ENCODE measurements around the gene PARD3B.

PARD3B gene

GRCh38 chr2:205128726-205129125 is 583.5 kb downstream of the PARD3B start:
- Histone ChIP-seq H3K27me3 (replicated peaks; ENCODE audit: insufficient read depth, low read length) (no peaks in the 10 kb centered on the region), H3K36me3 (replicated peaks; ENCODE audit: insufficient read depth, low read length) (no peaks in the 10 kb centered on the region), H4K20me1 (ENCODE audit: insufficient read depth, low read length) (no peaks in the 10 kb centered on the region), H3K9me3 (replicated peaks; ENCODE audit: insufficient read depth, low read length) (no peaks in the 10 kb centered on the region), H3K4me3 (ENCODE audit: low read length) (no peak overlapping the region), H3K4me2 (ENCODE audit: low read depth, low read length) (no peak overlapping the region), H2AFZ (ENCODE audit: low read length) (no peak overlapping the region), H3K79me2 (ENCODE audit: low read length) (no peaks in the 10 kb centered on the region), H3K9me2 (replicated peaks; ENCODE audit: insufficient read depth, low read length) (no peaks in the 10 kb centered on the region), H3K27ac (ENCODE audit: low read length) (no peak overlapping the region), H3K4me1 (ENCODE audit: low read length) (no peaks in the 10 kb centered on the region), H3F3A (ENCODE audit: insufficient read depth, low read length) (no peaks in the 10 kb centered on the region), H3K9ac (ENCODE audit: low read length) (no peak overlapping the region)
- TF ChIP-seq CTCF (IDR thresholded peaks at IDR 0.05; ENCODE audit: low read length) (no peak), EZH2phosphoT487 (IDR thresholded peaks at IDR 0.05; ENCODE audit: low read length) (no peak), EZH2 (optimal IDR thresholded peaks at IDR 0.05; ENCODE audit: low read depth, low read length) (no peak)
- DNase-seq: no peak

GRCh38 chr2:205129531-205129930 is 584.3 kb downstream of the PARD3B start:
- no peak for DNase-seq
- no peaks in the 10 kb centered on the region for H3K4me1 ChIP-seq (ENCODE audit: low read length)

GRCh38 chr2:205130111-205130829 is 585.0 kb downstream of the PARD3B start:
- Histone ChIP-seq H3K4me3 (ENCODE audit: low read length) (no peak overlapping the region), H4K20me1 (ENCODE audit: insufficient read depth, low read length) (no peaks in the 10 kb centered on the region), H3K79me2 (ENCODE audit: low read length) (no peaks in the 10 kb centered on the region), H3K9ac (ENCODE audit: low read length) (no peak overlapping the region), H3K4me2 (ENCODE audit: low read depth, low read length) (no peak overlapping the region), H2AFZ (ENCODE audit: low read length) (no peak overlapping the region), H3K9me3 (replicated peaks; ENCODE audit: insufficient read depth, low read length) (no peaks in the 10 kb centered on the region), H3K27ac (ENCODE audit: low read length) (no peak overlapping the region), H3K36me3 (replicated peaks; ENCODE audit: insufficient read depth, low read length) (no peaks in the 10 kb centered on the region), H3K4me1 (ENCODE audit: low read length) (no peaks in the 10 kb centered on the region), H3K27me3 (replicated peaks; ENCODE audit: insufficient read depth, low read length) (no peaks in the 10 kb centered on the region), H3F3A (ENCODE audit: insufficient read depth, low read length) (no peaks in the 10 kb centered on the region), H3K9me2 (replicated peaks; ENCODE audit: insufficient read depth, low read length) (no peaks in the 10 kb centered on the region)
- TF ChIP-seq EZH2phosphoT487 (IDR thresholded peaks at IDR 0.05; ENCODE audit: low read length) (no peak), CTCF (IDR thresholded peaks at IDR 0.05; ENCODE audit: low read length) (no peak), EZH2 (optimal IDR thresholded peaks at IDR 0.05; ENCODE audit: low read depth, low read length) (no peak)
- no peak for DNase-seq

More at GRCh38 chr2:205129531-205129930, 584.3 kb downstream of the PARD3B start:
- no peaks in the 10 kb centered on the region for H3K9me2 ChIP-seq (replicated peaks; ENCODE audit: insufficient read depth, low read length)
- no peaks in the 10 kb centered on the region for H3K27me3 ChIP-seq (replicated peaks; ENCODE audit: insufficient read depth, low read length)
- H3K4me2 ChIP-seq (ENCODE audit: low read depth, low read length): no peak overlapping the region
- no peaks in the 10 kb centered on the region for H3K9me3 ChIP-seq (replicated peaks; ENCODE audit: insufficient read depth, low read length)
- H3F3A ChIP-seq (ENCODE audit: insufficient read depth, low read length): no peaks in the 10 kb centered on the region
- no peak overlapping the region for H3K4me3 ChIP-seq (ENCODE audit: low read length)
- no peak overlapping the region for H3K27ac ChIP-seq (ENCODE audit: low read length)
- TF ChIP-seq CTCF (IDR thresholded peaks at IDR 0.05; ENCODE audit: low read length) (no peak), EZH2 (optimal IDR thresholded peaks at IDR 0.05; ENCODE audit: low read depth, low read length) (no peak), EZH2phosphoT487 (IDR thresholded peaks at IDR 0.05; ENCODE audit: low read length) (no peak)
- no peaks in the 10 kb centered on the region for H3K36me3 ChIP-seq (replicated peaks; ENCODE audit: insufficient read depth, low read length)
- no peaks in the 10 kb centered on the region for H3K79me2 ChIP-seq (ENCODE audit: low read length)
- H3K9ac ChIP-seq (ENCODE audit: low read length): no peak overlapping the region
- no peaks in the 10 kb centered on the region for H4K20me1 ChIP-seq (ENCODE audit: insufficient read depth, low read length)
- no peak overlapping the region for H2AFZ ChIP-seq (ENCODE audit: low read length)

Measured in MM.1S (cell line).